ENCODE measurements around the gene DGUOK.
"Not testable (repeated sequence)": the region's sequence is repeated elsewhere in the genome, so short reads cannot be mapped to it uniquely, and the experiment has no call there.

DGUOK gene

DNA sequence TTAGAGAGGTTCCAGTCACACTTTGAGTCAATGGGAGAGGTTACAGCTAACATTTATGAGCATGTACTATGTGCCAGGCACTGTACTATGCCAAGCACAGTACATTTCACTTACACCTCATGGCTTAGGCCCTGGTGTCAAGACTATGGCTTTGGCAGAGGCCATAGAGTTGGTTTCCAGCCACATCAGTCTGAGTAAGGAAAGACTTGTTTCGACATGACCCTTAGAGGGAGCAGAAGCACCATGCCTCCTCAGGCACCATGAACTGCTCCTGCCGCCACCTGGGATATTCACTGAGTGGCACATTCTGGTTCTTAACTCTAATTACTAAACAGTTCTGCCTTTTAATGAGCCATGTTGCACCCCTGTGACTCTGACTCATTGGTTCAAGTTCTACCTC, 12.7 kb downstream of the DGUOK start:
- no peak overlapping the region for H3K27ac ChIP-seq (replicated peaks; ENCODE audit: low read length)
- no peak overlapping the region for H2AK5ac ChIP-seq (ENCODE audit: low read depth, low read length)
- no peak overlapping the region for H2BK12ac ChIP-seq (ENCODE audit: low read length)
- H4K91ac ChIP-seq (ENCODE audit: low read depth, low read length, poor library complexity): no peak overlapping the region
- H3K4ac ChIP-seq (ENCODE audit: low read length): no peak overlapping the region
- H2BK15ac ChIP-seq (ENCODE audit: low read length): no peak overlapping the region
- no peak overlapping the region for H3K9ac ChIP-seq (ENCODE audit: low read depth, low read length, poor library complexity)
- no peak overlapping the region for H3K4me3 ChIP-seq (ENCODE audit: low read length in 2 of 2)
- no peak overlapping the region for H2AFZ ChIP-seq (ENCODE audit: low read length)
- H3K9me3 ChIP-seq (replicated peaks in 1 of 2; ENCODE audit: control insufficient read depth in 2 of 2, insufficient read depth in 1 of 2, low read depth in 1 of 2, low read length in 2 of 2): no peaks in the 10 kb centered on the region
- H3K18ac ChIP-seq (ENCODE audit: low read length): no peak overlapping the region
- H3K27me3 ChIP-seq (ENCODE audit: control insufficient read depth in 3 of 3, insufficient read depth in 3 of 3, low read depth in 1 of 3, low read length in 3 of 3): no peaks in the 10 kb centered on the region
- no peak overlapping the region for H4K8ac ChIP-seq (ENCODE audit: low read depth, low read length)
- WGBS, 2 donors (ENCODE audit: extremely low coverage in 2 of 2, insufficient read length in 2 of 2, insufficient replicate concordance in 1 of 2): no CpG with 5 or more reads among the region's 2 CpGs
- H3K4me1 ChIP-seq (ENCODE audit: control insufficient read depth in 2 of 2, insufficient read depth in 1 of 2, low read depth in 1 of 2, low read length in 2 of 2): peaks cover 0 to 3% of the 10 kb centered on the region in 2 donors
- H3K36me3 ChIP-seq (replicated peaks in 1 of 2; ENCODE audit: control insufficient read depth in 2 of 2, insufficient read depth in 2 of 2, low read length in 2 of 2): peaks cover 5 to 98% of the 10 kb centered on the region in 2 donors
- H3K14ac ChIP-seq (ENCODE audit: low read length): no peak overlapping the region
- no peaks in the 10 kb centered on the region for H3K79me1 ChIP-seq (ENCODE audit: low read depth, low read length)
- H3K4me2 ChIP-seq (ENCODE audit: insufficient read depth, low read length, poor library complexity, severe bottlenecking): no peak overlapping the region
- no peak for DNase-seq (ENCODE audit: low spot score)
- no peak overlapping the region for H3K23ac ChIP-seq (ENCODE audit: low read depth, low read length, poor library complexity)
- H2BK5ac ChIP-seq (ENCODE audit: low read length): no peak overlapping the region
- H2BK120ac ChIP-seq (ENCODE audit: low read depth, low read length): no peak overlapping the region

DNA sequence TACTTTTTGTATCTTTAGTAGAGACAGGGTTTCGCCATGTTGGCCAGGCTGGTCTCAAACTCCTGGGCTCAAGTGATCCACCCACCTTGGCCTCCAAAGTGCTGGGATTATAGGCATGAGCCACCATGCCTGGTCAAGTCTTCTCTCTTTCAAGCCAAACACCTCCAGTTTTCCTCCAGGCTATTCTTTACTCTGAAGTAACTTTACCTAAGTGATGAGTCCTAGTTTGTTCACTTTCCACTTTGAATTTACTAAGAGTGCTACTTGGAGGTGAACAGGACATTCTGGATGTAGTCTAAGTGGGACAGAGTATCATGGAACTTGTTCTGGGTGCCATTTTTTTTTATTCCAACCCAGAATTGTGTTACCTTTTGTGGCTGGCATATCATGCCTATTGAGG, 13.4 kb downstream of the DGUOK start:
- H2BK5ac ChIP-seq (ENCODE audit: low read length); H2BK120ac ChIP-seq (ENCODE audit: low read depth, low read length); H3K79me1 ChIP-seq (ENCODE audit: low read depth, low read length); H3K9ac ChIP-seq (ENCODE audit: low read depth, low read length, poor library complexity); DNase-seq (ENCODE audit: low spot score); H3K18ac ChIP-seq (ENCODE audit: low read length); H2BK15ac ChIP-seq (ENCODE audit: low read length); H3K4ac ChIP-seq (ENCODE audit: low read length); H2BK12ac ChIP-seq (ENCODE audit: low read length); H3K14ac ChIP-seq (ENCODE audit: low read length); H2AFZ ChIP-seq (ENCODE audit: low read length); H3K27me3 ChIP-seq (ENCODE audit: control insufficient read depth in 3 of 3, insufficient read depth in 3 of 3, low read depth in 1 of 3, low read length in 3 of 3); H2AK5ac ChIP-seq (ENCODE audit: low read depth, low read length); H4K8ac ChIP-seq (ENCODE audit: low read depth, low read length); H3K27ac ChIP-seq (replicated peaks; ENCODE audit: low read length); H3K4me1 ChIP-seq (ENCODE audit: control insufficient read depth in 2 of 2, insufficient read depth in 1 of 2, low read depth in 1 of 2, low read length in 2 of 2); H3K23ac ChIP-seq (ENCODE audit: low read depth, low read length, poor library complexity); H4K91ac ChIP-seq (ENCODE audit: low read depth, low read length, poor library complexity); H3K9me3 ChIP-seq (replicated peaks in 1 of 2; ENCODE audit: control insufficient read depth in 2 of 2, insufficient read depth in 1 of 2, low read depth in 1 of 2, low read length in 2 of 2); H3K4me3 ChIP-seq (ENCODE audit: low read length in 2 of 2); H3K4me2 ChIP-seq (ENCODE audit: insufficient read depth, low read length, poor library complexity, severe bottlenecking): not testable (repeated sequence)
- no CpG with 5 or more reads among the region's 1 CpG for WGBS, 2 donors (ENCODE audit: extremely low coverage in 2 of 2, insufficient read length in 2 of 2, insufficient replicate concordance in 1 of 2)
- peaks cover 5 to 99% of the 10 kb centered on the region in 2 donors for H3K36me3 ChIP-seq (replicated peaks in 1 of 2; ENCODE audit: control insufficient read depth in 2 of 2, insufficient read depth in 2 of 2, low read length in 2 of 2)

DNA sequence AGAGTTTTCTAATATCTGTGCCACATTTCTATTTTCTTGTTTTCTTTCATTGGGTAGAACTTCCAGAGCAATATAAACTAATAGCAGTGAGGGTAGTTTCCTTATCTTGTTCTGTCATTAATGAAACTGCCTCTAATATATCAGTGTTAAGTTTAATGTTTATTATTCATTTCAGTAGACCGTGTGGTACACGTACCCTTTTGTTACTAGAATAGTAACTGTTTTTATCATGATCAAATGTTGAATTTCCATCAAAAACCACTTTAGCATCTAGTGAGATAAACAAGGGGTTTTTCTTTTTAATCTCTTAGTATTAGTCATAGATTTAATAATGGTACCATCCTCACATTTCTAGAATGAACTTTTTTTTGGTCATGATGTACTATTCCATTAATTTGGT, 16.0 kb downstream of the DGUOK start:
- H2BK12ac ChIP-seq (ENCODE audit: low read length): no peak overlapping the region
- no peak overlapping the region for H3K4me2 ChIP-seq (ENCODE audit: insufficient read depth, low read length, poor library complexity, severe bottlenecking)
- no peak overlapping the region for H2BK15ac ChIP-seq (ENCODE audit: low read length)
- H3K4me1 ChIP-seq (ENCODE audit: control insufficient read depth in 2 of 2, insufficient read depth in 1 of 2, low read depth in 1 of 2, low read length in 2 of 2): peaks cover 0 to 3% of the 10 kb centered on the region in 2 donors
- no CpG with 5 or more reads among the region's 2 CpGs for WGBS, 2 donors (ENCODE audit: extremely low coverage in 2 of 2, insufficient read length in 2 of 2, insufficient replicate concordance in 1 of 2)
- H2AFZ ChIP-seq (ENCODE audit: low read length): no peak overlapping the region
- H3K4ac ChIP-seq (ENCODE audit: low read length): no peak overlapping the region
- H3K27me3 ChIP-seq (ENCODE audit: control insufficient read depth in 3 of 3, insufficient read depth in 3 of 3, low read depth in 1 of 3, low read length in 3 of 3): no peaks in the 10 kb centered on the region
- H3K4me3 ChIP-seq (ENCODE audit: low read length in 2 of 2): no peak overlapping the region
- DNase-seq (ENCODE audit: low spot score): no peak
- H2AK5ac ChIP-seq (ENCODE audit: low read depth, low read length): no peak overlapping the region
- H3K14ac ChIP-seq (ENCODE audit: low read length): no peak overlapping the region
- H3K9me3 ChIP-seq (replicated peaks in 1 of 2; ENCODE audit: control insufficient read depth in 2 of 2, insufficient read depth in 1 of 2, low read depth in 1 of 2, low read length in 2 of 2): no peaks in the 10 kb centered on the region
- no peak overlapping the region for H4K8ac ChIP-seq (ENCODE audit: low read depth, low read length)
- no peak overlapping the region for H3K18ac ChIP-seq (ENCODE audit: low read length)
- H3K36me3 ChIP-seq (replicated peaks in 1 of 2; ENCODE audit: control insufficient read depth in 2 of 2, insufficient read depth in 2 of 2, low read length in 2 of 2): peaks cover 7 to 98% of the 10 kb centered on the region in 2 donors
- no peaks in the 10 kb centered on the region for H3K79me1 ChIP-seq (ENCODE audit: low read depth, low read length)
- H2BK120ac ChIP-seq (ENCODE audit: low read depth, low read length): no peak overlapping the region
- no peak overlapping the region for H2BK5ac ChIP-seq (ENCODE audit: low read length)
- no peak overlapping the region for H3K27ac ChIP-seq (replicated peaks; ENCODE audit: low read length)
- H4K91ac ChIP-seq (ENCODE audit: low read depth, low read length, poor library complexity): no peak overlapping the region
- H3K9ac ChIP-seq (ENCODE audit: low read depth, low read length, poor library complexity): no peak overlapping the region
- no peak overlapping the region for H3K23ac ChIP-seq (ENCODE audit: low read depth, low read length, poor library complexity)

DNA sequence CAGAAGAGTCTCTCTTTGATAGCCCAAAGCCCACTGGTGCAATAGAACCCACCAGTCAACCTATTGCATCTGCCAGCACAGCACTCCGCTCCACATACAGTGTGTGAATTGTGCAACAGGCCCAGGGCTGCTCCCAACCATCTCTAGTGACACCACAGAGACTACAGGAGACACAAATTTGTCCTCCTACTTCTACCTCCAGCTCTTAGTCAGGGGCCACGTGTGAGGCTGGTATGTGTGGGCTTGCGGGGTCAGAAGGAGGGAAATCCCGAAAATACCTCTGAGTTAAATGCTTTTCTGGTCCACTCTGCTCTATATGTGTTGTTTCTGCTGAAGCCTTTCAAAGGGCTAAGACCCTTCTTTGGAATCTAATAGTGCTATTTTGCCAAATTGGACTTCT, 18.0 kb downstream of the DGUOK start:
- no peak overlapping the region for H2BK12ac ChIP-seq (ENCODE audit: low read length)
- H3K23ac ChIP-seq (ENCODE audit: low read depth, low read length, poor library complexity): no peak overlapping the region
- no peak overlapping the region for H2AFZ ChIP-seq (ENCODE audit: low read length)
- H4K91ac ChIP-seq (ENCODE audit: low read depth, low read length, poor library complexity): no peak overlapping the region
- no CpG with 5 or more reads among the region's 4 CpGs for WGBS, 2 donors (ENCODE audit: extremely low coverage in 2 of 2, insufficient read length in 2 of 2, insufficient replicate concordance in 1 of 2)
- peaks cover 12 to 98% of the 10 kb centered on the region in 2 donors for H3K36me3 ChIP-seq (replicated peaks in 1 of 2; ENCODE audit: control insufficient read depth in 2 of 2, insufficient read depth in 2 of 2, low read length in 2 of 2)
- H3K9ac ChIP-seq (ENCODE audit: low read depth, low read length, poor library complexity): no peak overlapping the region
- no peaks in the 10 kb centered on the region for H3K9me3 ChIP-seq (replicated peaks in 1 of 2; ENCODE audit: control insufficient read depth in 2 of 2, insufficient read depth in 1 of 2, low read depth in 1 of 2, low read length in 2 of 2)
- no peak overlapping the region for H3K4me3 ChIP-seq (ENCODE audit: low read length in 2 of 2)
- H3K4ac ChIP-seq (ENCODE audit: low read length): no peak overlapping the region
- no peak overlapping the region for H2BK120ac ChIP-seq (ENCODE audit: low read depth, low read length)
- no peak overlapping the region for H3K27ac ChIP-seq (replicated peaks; ENCODE audit: low read length)
- no peak overlapping the region for H3K14ac ChIP-seq (ENCODE audit: low read length)
- H2BK5ac ChIP-seq (ENCODE audit: low read length): no peak overlapping the region
- DNase-seq (ENCODE audit: low spot score): no peak
- H2AK5ac ChIP-seq (ENCODE audit: low read depth, low read length): no peak overlapping the region
- no peak overlapping the region for H3K4me2 ChIP-seq (ENCODE audit: insufficient read depth, low read length, poor library complexity, severe bottlenecking)
- no peaks in the 10 kb centered on the region for H3K27me3 ChIP-seq (ENCODE audit: control insufficient read depth in 3 of 3, insufficient read depth in 3 of 3, low read depth in 1 of 3, low read length in 3 of 3)
- no peak overlapping the region for H4K8ac ChIP-seq (ENCODE audit: low read depth, low read length)
- H3K79me1 ChIP-seq (ENCODE audit: low read depth, low read length): no peaks in the 10 kb centered on the region
- H3K18ac ChIP-seq (ENCODE audit: low read length): no peak overlapping the region
- H2BK15ac ChIP-seq (ENCODE audit: low read length): no peak overlapping the region
- peaks cover 0 to 3% of the 10 kb centered on the region in 2 donors for H3K4me1 ChIP-seq (ENCODE audit: control insufficient read depth in 2 of 2, insufficient read depth in 1 of 2, low read depth in 1 of 2, low read length in 2 of 2)
